WTC11 (cell line): ENCODE measurements around the gene TMA7. TPM values are rescaled to one million over a fixed set of nuclear protein-coding genes. Genes with fewer than 3 reads are reported as not detected.

Experiments used
- ATAC-seq: fragments of 200-7000 bp; cut with Tn5 transposase; 2 replicates; pipeline ENCODE4 v1.10.0; 2021; ENCODE audit warnings: mild to moderate bottlenecking, moderate library complexity
- CTCF ChIA-PET: fragments of 300-600 bp; sonication (Branson Sonifier 250); formaldehyde crosslinking; loops from one replicate; lab custom pipeline; 2021; ENCODE audit warnings: antibody characterized with exemption; lab: Charles Lee
- POLR2A ChIA-PET: fragments of 350-600 bp; sonication (Branson Sonifier 250); formaldehyde crosslinking; loops from one replicate; lab custom pipeline; 2021; ENCODE audit warnings: antibody characterized with exemption; lab: Charles Lee
- DNase-seq: peaks from one replicate; pipeline ENCODE4 v3.0.0; 2021; ENCODE audit warnings: low spot score
- H3K27ac Mint-ChIP-seq: 2 replicates; pipeline ENCODE4 v1.8.0; 2021; ENCODE audit warnings: mixed read lengths
- H3K27me3 Mint-ChIP-seq: 2 replicates; pipeline ENCODE4 v1.8.0; 2021; ENCODE audit warnings: low read depth, mild to moderate bottlenecking, moderate library complexity, mixed read lengths
- H3K36me3 Mint-ChIP-seq: 2 replicates; pipeline ENCODE4 v1.8.0; 2021; ENCODE audit warnings: mixed read lengths
- H3K4me1 Mint-ChIP-seq: 2 replicates; pipeline ENCODE4 v1.8.0; 2022; ENCODE audit warnings: mixed read lengths
- H3K4me3 Mint-ChIP-seq: 2 replicates; pipeline ENCODE4 v1.8.0; 2021; ENCODE audit warnings: mild to moderate bottlenecking, moderate library complexity, mixed read lengths
- H3K9me3 Mint-ChIP-seq: 2 replicates; pipeline ENCODE4 v1.8.0; 2021; ENCODE audit warnings: mixed read lengths
- ARID4B ChIP-seq: sonication (generic); formaldehyde crosslinking; IDR thresholded peaks from 2 replicates; pipeline ENCODE4 v1.8.0; 2023; ENCODE audit warnings: missing genetic modification reagents, mild to moderate bottlenecking, borderline replicate concordance
- ATF1 ChIP-seq: sonication (generic); formaldehyde crosslinking; IDR thresholded peaks from 2 replicates; pipeline ENCODE4 v1.8.1; 2023; ENCODE audit warnings: mild to moderate bottlenecking, moderate library complexity, missing genetic modification reagents
- CBFB ChIP-seq: sonication (generic); formaldehyde crosslinking; IDR thresholded peaks from 2 replicates; pipeline ENCODE4 v1.8.1; 2022; ENCODE audit warnings: mild to moderate bottlenecking, low read depth, missing genetic modification reagents
- FOXJ3 ChIP-seq: sonication (generic); formaldehyde crosslinking; IDR thresholded peaks from 2 replicates; pipeline ENCODE4 v1.9.0; 2021; ENCODE audit warnings: missing genetic modification reagents, mild to moderate bottlenecking, borderline replicate concordance
- IRF2 ChIP-seq: sonication (generic); formaldehyde crosslinking; IDR thresholded peaks from 2 replicates; pipeline ENCODE4 v1.8.0; 2022; ENCODE audit warnings: low read depth, missing genetic modification reagents, borderline replicate concordance
- MYBL2 ChIP-seq: sonication (generic); formaldehyde crosslinking; IDR thresholded peaks from 2 replicates; pipeline ENCODE4 v1.8.1; 2023; ENCODE audit warnings: mild to moderate bottlenecking, moderate library complexity, missing genetic modification reagents
- NR3C1 ChIP-seq: sonication (generic); formaldehyde crosslinking; conservative IDR thresholded peaks from 2 replicates; pipeline ENCODE4 v1.8.1; 2023; ENCODE audit warnings: low read depth, mild to moderate bottlenecking, missing genetic modification reagents
- RELA ChIP-seq: sonication (generic); formaldehyde crosslinking; IDR thresholded peaks from 2 replicates; pipeline ENCODE4 v1.8.1; 2022; ENCODE audit warnings: missing genetic modification reagents, mild to moderate bottlenecking, borderline replicate concordance
- SMAD3 ChIP-seq: sonication (generic); formaldehyde crosslinking; IDR thresholded peaks from 2 replicates; pipeline ENCODE4 v1.8.0; 2022; ENCODE audit warnings: missing genetic modification reagents, mild to moderate bottlenecking, borderline replicate concordance
- SP1 ChIP-seq: sonication (generic); formaldehyde crosslinking; conservative IDR thresholded peaks from 2 replicates; pipeline ENCODE4 v1.8.1; 2022; ENCODE audit warnings: missing genetic modification reagents
- ZNF219 ChIP-seq: sonication (generic); formaldehyde crosslinking; IDR thresholded peaks from 2 replicates; pipeline ENCODE4 v1.8.0; 2023; ENCODE audit warnings: missing genetic modification reagents, mild to moderate bottlenecking, borderline replicate concordance
- ZNF396 ChIP-seq: fragments of 250-450 bp; sonication (Bioruptor Pico); IDR thresholded peaks from 2 replicates; pipeline ENCODE4 v1.8.0; 2021; ENCODE audit warnings: mild to moderate bottlenecking, moderate library complexity, borderline replicate concordance
- total RNA-seq: library from RNA; stranded (reverse); gene quantifications from 3 replicates; pipeline ENCODE4 v1.2.3, GENCODE V29; 2021
- TF ChIP-seq, protein P1 (sequence below): fragments of 250-450 bp; sonication (Bioruptor Pico); conservative IDR thresholded peaks from 2 replicates; pipeline ENCODE4 v1.9.0; 2021; ENCODE audit warnings: mild to moderate bottlenecking
- TF ChIP-seq, protein P2 (sequence below): sonication (generic); formaldehyde crosslinking; IDR thresholded peaks from 2 replicates; pipeline ENCODE4 v1.8.1; 2023; ENCODE audit warnings: mild to moderate bottlenecking, moderate library complexity, missing genetic modification reagents
- TF ChIP-seq, protein P3 (sequence below): sonication (generic); formaldehyde crosslinking; IDR thresholded peaks from 2 replicates; pipeline ENCODE4 v1.8.1; 2023; ENCODE audit warnings: mild to moderate bottlenecking, missing genetic modification reagents
- TF ChIP-seq, protein P4 (sequence below): fragments of 250-450 bp; sonication (Bioruptor Pico); IDR thresholded peaks from 2 replicates; pipeline ENCODE4 v1.9.0; 2021; ENCODE audit warnings: moderate library complexity, mild to moderate bottlenecking, inconsistent platforms, borderline replicate concordance
- TF ChIP-seq, protein P5 (sequence below): sonication (generic); formaldehyde crosslinking; IDR thresholded peaks from 2 replicates; pipeline ENCODE4 v1.8.1; 2022; ENCODE audit warnings: mild to moderate bottlenecking, missing genetic modification reagents, moderate library complexity, borderline replicate concordance

The TMA7 gene
- total RNA-seq, 1 experiment from 2014 or later, result 318 TPM

DNA sequence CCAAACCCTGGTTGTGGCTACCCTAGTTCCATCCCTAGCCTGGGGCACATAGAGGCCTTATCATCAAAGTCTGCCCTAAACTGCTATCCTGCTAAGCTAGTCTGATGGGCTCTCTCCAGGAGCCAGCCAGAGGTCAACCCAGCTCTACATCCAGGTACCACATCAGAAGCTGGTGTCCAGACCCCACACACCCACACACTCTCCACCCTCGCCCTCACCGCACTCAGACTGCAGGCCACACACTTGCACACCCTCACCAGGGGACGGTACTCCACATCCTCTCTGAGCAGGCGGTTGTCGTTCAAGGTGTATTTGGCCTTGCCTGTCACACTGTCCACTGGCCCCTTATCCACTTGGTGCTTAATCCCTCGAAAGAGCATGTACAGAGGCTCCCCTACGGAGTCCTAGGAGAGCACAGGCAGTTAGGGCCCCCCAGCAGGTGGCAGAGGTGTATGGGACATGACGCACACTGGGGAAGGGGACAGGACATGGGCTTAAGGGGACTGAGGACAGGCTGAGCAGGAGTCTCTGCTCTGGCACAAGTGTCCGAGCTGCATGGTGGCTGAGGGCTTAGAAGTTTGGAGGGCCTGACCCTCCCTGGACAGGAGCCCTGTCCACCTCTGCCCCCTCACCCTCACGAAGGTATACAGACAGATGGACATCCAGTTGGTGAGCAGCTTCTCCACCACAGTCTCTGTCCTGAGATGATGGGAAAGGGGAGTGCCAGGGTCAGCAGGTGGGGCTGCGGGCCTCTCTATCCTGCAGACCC lies 28.3 kb upstream of the TMA7 start:
- H3K4me1 Mint-ChIP-seq, result no peaks in the 10 kb centered on the region
- no peak for ATAC-seq
- H3K27me3 Mint-ChIP-seq, result no peaks in the 10 kb centered on the region
- no peaks in the 10 kb centered on the region for H3K9me3 Mint-ChIP-seq
- no peak overlapping the region; the same call in 1 of the 2 replicates for H3K27ac Mint-ChIP-seq
- POLR2A ChIA-PET, result no interaction called here
- CTCF ChIA-PET, result interaction anchor here (2.9 to 18.3 kb wide), 2 partner anchors 11 to 24 kb away, joined by 15 to 218 read pairs; no protein-coding TSS in a partner anchor
- TF ChIP-seq FOXJ3 (no peak), NR3C1 (CRISPR knock-in tag) (no peak), ZNF219 (CRISPR knock-in tag) (no peak), ATF1 (CRISPR knock-in tag) (no peak), CBFB (CRISPR knock-in tag) (no peak), IRF2 (no peak), ZNF396 (CRISPR knock-in tag) (no peak), MYBL2 (CRISPR knock-in tag) (no peak), ARID4B (CRISPR knock-in tag) (no peak), SP1 (CRISPR knock-in tag) (no peak), SMAD3 (CRISPR knock-in tag) (no peak), RELA (CRISPR knock-in tag) (no peak)
- TF ChIP-seq, protein P1, sequence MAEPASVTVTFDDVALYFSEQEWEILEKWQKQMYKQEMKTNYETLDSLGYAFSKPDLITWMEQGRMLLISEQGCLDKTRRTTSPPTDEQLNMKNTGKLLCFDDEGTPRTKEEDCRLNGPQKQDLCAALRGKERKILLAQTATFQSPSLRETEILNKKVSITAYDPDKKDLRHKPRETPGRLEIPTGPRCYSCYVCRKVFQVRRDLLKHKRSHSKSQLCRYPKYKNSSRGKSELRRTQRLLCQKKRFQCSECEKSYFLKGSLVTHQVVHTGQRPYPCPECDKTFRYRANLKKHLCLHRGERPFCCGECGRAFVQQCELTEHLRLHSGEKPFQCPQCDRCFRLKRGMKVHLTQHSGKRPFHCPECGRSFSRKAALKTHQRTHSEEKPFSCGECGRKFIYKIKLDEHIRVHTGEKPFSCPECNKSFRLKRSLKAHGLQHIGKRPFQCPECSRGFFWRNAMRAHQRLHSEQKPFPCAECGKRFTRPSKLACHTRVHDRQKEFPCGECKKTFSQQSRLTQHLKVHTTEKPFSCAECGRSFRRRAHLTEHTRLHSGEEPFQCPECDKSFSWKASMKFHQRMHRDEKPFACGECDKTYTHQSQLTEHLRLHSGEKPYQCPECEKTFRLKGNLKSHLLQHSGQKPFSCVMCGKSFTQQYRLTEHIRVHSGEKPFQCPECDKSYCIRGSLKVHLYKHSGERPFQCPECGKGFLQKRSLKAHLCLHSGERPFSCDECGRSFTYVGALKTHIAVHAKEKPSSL (CRISPR knock-in tag), result no peak
- TF ChIP-seq, protein P2, sequence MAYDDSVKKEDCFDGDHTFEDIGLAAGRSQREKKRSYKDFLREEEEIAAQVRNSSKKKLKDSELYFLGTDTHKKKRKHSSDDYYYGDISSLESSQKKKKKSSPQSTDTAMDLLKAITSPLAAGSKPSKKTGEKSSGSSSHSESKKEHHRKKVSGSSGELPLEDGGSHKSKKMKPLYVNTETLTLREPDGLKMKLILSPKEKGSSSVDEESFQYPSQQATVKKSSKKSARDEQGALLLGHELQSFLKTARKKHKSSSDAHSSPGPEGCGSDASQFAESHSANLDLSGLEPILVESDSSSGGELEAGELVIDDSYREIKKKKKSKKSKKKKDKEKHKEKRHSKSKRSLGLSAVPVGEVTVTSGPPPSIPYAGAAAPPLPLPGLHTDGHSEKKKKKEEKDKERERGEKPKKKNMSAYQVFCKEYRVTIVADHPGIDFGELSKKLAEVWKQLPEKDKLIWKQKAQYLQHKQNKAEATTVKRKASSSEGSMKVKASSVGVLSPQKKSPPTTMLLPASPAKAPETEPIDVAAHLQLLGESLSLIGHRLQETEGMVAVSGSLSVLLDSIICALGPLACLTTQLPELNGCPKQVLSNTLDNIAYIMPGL (CRISPR knock-in tag), result no peak
- TF ChIP-seq, protein P3, sequence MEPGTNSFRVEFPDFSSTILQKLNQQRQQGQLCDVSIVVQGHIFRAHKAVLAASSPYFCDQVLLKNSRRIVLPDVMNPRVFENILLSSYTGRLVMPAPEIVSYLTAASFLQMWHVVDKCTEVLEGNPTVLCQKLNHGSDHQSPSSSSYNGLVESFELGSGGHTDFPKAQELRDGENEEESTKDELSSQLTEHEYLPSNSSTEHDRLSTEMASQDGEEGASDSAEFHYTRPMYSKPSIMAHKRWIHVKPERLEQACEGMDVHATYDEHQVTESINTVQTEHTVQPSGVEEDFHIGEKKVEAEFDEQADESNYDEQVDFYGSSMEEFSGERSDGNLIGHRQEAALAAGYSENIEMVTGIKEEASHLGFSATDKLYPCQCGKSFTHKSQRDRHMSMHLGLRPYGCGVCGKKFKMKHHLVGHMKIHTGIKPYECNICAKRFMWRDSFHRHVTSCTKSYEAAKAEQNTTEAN, result no peak
- TF ChIP-seq, protein P4, sequence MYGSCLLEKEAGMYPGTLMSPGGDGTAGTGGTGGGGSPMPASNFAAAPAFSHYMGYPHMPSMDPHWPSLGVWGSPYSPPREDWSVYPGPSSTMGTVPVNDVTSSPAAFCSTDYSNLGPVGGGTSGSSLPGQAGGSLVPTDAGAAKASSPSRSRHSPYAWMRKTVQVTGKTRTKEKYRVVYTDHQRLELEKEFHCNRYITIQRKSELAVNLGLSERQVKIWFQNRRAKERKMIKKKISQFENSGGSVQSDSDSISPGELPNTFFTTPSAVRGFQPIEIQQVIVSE (CRISPR knock-in tag), result no peak
- TF ChIP-seq, protein P5, sequence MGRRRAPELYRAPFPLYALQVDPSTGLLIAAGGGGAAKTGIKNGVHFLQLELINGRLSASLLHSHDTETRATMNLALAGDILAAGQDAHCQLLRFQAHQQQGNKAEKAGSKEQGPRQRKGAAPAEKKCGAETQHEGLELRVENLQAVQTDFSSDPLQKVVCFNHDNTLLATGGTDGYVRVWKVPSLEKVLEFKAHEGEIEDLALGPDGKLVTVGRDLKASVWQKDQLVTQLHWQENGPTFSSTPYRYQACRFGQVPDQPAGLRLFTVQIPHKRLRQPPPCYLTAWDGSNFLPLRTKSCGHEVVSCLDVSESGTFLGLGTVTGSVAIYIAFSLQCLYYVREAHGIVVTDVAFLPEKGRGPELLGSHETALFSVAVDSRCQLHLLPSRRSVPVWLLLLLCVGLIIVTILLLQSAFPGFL (CRISPR knock-in tag), result no peak
- TF ChIP-seq, all 79 proteins: peak for 0
- peak; percentile 5 for DNase-seq
- no peak overlapping the region for H3K4me3 Mint-ChIP-seq
- H3K36me3 Mint-ChIP-seq, result peaks cover 74% of the 10 kb centered on the region
